K562 (cell line): ENCODE results near the gene KCNK7. TPM values are rescaled to one million over a fixed set of nuclear protein-coding genes. Genes with fewer than 3 reads are reported as not detected.

Experiments
- CSDE1 ChIP-seq, 2 experiments: fragments of 450-650 bp; IDR thresholded peaks; 2 replicates each; pipeline ENCODE4 v1.6.1; 2016; ENCODE audit warnings: mild to moderate bottlenecking in 1 of 2
- E2F3 ChIP-seq: fragments of 250-450 bp; sonication (Bioruptor Pico); IDR thresholded peaks from 2 replicates; pipeline ENCODE4 v1.4.0; 2020; ENCODE audit warnings: mild to moderate bottlenecking
- HSF4 ChIP-seq: fragments of 250-450 bp; sonication (Bioruptor Pico); IDR thresholded peaks from 2 replicates; pipeline ENCODE4 v2.1.2; 2022; ENCODE audit warnings: mild to moderate bottlenecking, moderate library complexity, borderline replicate concordance
- MEIS2 ChIP-seq: fragments of 450-650 bp; IDR thresholded peaks from 2 replicates; pipeline ENCODE4 v1.6.1; 2014; ENCODE audit warnings: mild to moderate bottlenecking; ENCODE audit not compliant: partially characterized antibody
- POLR2B ChIP-seq: fragments of 450-650 bp; IDR thresholded peaks from 2 replicates; pipeline ENCODE4 v1.6.1; 2018; ENCODE audit warnings: low read depth; ENCODE audit not compliant: partially characterized antibody
- TARDBP ChIP-seq: fragments of 450-650 bp; IDR thresholded peaks from 2 replicates; pipeline ENCODE4 v1.6.1; 2016
- XRCC4 ChIP-seq: IDR thresholded peaks from one replicate; pipeline ENCODE4 v1.6.1; 2011; ENCODE audit not compliant: insufficient read depth, insufficient read length; ENCODE audit errors: extremely low read depth
- ZKSCAN1 ChIP-seq: fragments of 150-350 bp; IDR thresholded peaks from 2 replicates; pipeline ENCODE4 v1.6.1; 2016; ENCODE audit warnings: low read depth, low read length
- ZNF41 ChIP-seq: fragments of 250-450 bp; sonication (Bioruptor Pico); conservative IDR thresholded peaks from 2 replicates; pipeline ENCODE4 v1.4.0; 2020; ENCODE audit warnings: mild to moderate bottlenecking
- ZNF589 ChIP-seq: fragments of 200-800 bp; sonication (Bioruptor generic); IDR thresholded peaks from 2 replicates; pipeline ENCODE4 v1.6.1; 2016; ENCODE audit warnings: low read depth, missing genetic modification characterization, missing compliant biosample characterization
- polyA plus RNA-seq, 8 experiments: library from polyadenylated mRNA; depleted of rRNA in 4 of 8; stranded (reverse) in 5 of 8; unstranded in 3 of 8; fragments of >200 nt; fragmentation: Nextera tagmentation in 2 of 8; fragmentation: Illumina TruSeq in 1 of 8; extraction: Ambion mirVana in 2 of 8; extraction: Trizol in 1 of 8; gene quantifications; 2 replicates each; pipeline versions ENCODE4 v1.2.1 to v1.2.3, GENCODE V29; 2011 to 2014; ENCODE audit warnings: inconsistent platforms in 1 of 8, missing spikeins in 1 of 8
- total RNA-seq, 7 experiments: library from RNA; depleted of rRNA in 6 of 7; stranded (reverse); fragments of >200 nt in 6 of 7; fragmentation: Illumina TruSeq in 2 of 7; extraction: Trizol in 2 of 7; gene quantifications; 2 replicates each; pipeline versions ENCODE4 v1.2.1 to v1.2.3, GENCODE V29; 2011 to 2021; ENCODE audit warnings: low replicate concordance in 1 of 7
- TF ChIP-seq, protein P1 (sequence below): fragments of 450-650 bp; formaldehyde crosslinking; IDR thresholded peaks from 2 replicates; pipeline ENCODE4 v1.4.0; 2022; ENCODE audit warnings: missing genetic modification characterization
- TF ChIP-seq, protein P2 (sequence below), 3 experiments: IDR thresholded peaks in 2 of 3; conservative IDR thresholded peaks in 1 of 3; 2 replicates each; pipeline ENCODE4 v1.5.1; 2011 to 2012; ENCODE audit warnings: low read length in 3 of 3, mild to moderate bottlenecking in 3 of 3, control low read depth in 2 of 3, improper control_type of control experiment in 1 of 3, inconsistent platforms in 1 of 3, low read depth in 1 of 3, mixed read lengths in 1 of 3, moderate library complexity in 1 of 3; ENCODE audit not compliant: insufficient read depth in 2 of 3
- TF ChIP-seq, protein P3 (sequence below): fragments of 450-650 bp; IDR thresholded peaks from 2 replicates; pipeline ENCODE4 v1.6.1; 2016; ENCODE audit warnings: mild to moderate bottlenecking, moderate library complexity

The KCNK7 gene
- total and polyA plus RNA-seq, 9 of the 15 experiments (the other 6 are each of a cell fraction or from before 2014, with no cell fraction given): 0.07 to 0.40 TPM; not detected in 7

DNA sequence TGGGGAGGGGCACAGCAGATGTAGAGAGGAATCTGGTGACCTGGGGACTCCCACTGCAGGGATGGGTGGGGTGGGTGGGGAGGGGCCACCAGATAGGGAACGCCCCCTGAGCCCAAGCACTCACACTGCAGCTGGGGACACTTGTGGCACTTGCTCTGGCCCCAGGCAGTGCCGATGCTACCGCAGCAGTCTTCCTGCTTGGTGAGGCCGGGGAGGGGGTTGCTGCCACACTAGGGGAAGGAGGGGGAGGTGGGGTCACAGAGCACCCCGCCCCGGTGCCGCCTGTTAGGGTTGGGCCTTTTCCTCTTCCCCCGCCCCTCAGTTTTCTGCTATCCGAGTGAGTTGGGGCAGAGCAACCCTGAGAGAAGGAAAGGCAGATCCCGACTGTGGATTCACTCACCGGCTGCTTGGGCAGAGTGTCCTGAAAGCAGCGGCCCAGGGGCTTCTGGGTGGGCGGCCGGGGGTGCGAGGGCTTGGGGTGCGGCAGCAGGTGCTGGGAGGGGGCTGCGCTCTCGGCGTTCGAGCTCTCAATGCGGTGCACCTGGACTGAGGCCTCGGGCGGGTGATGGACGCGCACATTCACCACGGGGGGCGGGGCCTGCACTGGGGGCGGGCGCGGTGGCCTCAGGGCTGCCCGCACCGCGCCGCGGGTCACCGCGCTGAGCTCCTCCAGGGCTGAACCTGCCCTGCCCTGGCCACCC lies 42.1 kb downstream of the KCNK7 start (continued):
- no peak for TF ChIP-seq ZNF589 (CRISPR knock-in tag)
- TF ChIP-seq POLR2B: no peak
- no peak for TF ChIP-seq ZNF41
- TF ChIP-seq E2F3 (CRISPR knock-in tag): no peak
- TF ChIP-seq, protein P1, sequence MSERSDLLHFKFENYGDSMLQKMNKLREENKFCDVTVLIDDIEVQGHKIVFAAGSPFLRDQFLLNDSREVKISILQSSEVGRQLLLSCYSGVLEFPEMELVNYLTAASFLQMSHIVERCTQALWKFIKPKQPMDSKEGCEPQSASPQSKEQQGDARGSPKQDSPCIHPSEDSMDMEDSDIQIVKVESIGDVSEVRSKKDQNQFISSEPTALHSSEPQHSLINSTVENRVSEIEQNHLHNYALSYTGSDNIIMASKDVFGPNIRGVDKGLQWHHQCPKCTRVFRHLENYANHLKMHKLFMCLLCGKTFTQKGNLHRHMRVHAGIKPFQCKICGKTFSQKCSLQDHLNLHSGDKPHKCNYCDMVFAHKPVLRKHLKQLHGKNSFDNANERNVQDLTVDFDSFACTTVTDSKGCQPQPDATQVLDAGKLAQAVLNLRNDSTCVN (CRISPR knock-in tag): no peak
- no peak for TF ChIP-seq CSDE1 (IDR thresholded peaks at IDR 0.05)
- no peak for TF ChIP-seq MEIS2
- no peak for TF ChIP-seq TARDBP
- TF ChIP-seq, protein P2, sequence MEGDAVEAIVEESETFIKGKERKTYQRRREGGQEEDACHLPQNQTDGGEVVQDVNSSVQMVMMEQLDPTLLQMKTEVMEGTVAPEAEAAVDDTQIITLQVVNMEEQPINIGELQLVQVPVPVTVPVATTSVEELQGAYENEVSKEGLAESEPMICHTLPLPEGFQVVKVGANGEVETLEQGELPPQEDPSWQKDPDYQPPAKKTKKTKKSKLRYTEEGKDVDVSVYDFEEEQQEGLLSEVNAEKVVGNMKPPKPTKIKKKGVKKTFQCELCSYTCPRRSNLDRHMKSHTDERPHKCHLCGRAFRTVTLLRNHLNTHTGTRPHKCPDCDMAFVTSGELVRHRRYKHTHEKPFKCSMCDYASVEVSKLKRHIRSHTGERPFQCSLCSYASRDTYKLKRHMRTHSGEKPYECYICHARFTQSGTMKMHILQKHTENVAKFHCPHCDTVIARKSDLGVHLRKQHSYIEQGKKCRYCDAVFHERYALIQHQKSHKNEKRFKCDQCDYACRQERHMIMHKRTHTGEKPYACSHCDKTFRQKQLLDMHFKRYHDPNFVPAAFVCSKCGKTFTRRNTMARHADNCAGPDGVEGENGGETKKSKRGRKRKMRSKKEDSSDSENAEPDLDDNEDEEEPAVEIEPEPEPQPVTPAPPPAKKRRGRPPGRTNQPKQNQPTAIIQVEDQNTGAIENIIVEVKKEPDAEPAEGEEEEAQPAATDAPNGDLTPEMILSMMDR (IDR thresholded peaks at IDR 0.05 in 2 of 3, conservative IDR thresholded peaks at IDR 0.05 in 1 of 3; ENCODE audit: insufficient read depth in 2 of 3, low read depth in 1 of 3, low read length in 3 of 3): no peak
- TF ChIP-seq, protein P3, sequence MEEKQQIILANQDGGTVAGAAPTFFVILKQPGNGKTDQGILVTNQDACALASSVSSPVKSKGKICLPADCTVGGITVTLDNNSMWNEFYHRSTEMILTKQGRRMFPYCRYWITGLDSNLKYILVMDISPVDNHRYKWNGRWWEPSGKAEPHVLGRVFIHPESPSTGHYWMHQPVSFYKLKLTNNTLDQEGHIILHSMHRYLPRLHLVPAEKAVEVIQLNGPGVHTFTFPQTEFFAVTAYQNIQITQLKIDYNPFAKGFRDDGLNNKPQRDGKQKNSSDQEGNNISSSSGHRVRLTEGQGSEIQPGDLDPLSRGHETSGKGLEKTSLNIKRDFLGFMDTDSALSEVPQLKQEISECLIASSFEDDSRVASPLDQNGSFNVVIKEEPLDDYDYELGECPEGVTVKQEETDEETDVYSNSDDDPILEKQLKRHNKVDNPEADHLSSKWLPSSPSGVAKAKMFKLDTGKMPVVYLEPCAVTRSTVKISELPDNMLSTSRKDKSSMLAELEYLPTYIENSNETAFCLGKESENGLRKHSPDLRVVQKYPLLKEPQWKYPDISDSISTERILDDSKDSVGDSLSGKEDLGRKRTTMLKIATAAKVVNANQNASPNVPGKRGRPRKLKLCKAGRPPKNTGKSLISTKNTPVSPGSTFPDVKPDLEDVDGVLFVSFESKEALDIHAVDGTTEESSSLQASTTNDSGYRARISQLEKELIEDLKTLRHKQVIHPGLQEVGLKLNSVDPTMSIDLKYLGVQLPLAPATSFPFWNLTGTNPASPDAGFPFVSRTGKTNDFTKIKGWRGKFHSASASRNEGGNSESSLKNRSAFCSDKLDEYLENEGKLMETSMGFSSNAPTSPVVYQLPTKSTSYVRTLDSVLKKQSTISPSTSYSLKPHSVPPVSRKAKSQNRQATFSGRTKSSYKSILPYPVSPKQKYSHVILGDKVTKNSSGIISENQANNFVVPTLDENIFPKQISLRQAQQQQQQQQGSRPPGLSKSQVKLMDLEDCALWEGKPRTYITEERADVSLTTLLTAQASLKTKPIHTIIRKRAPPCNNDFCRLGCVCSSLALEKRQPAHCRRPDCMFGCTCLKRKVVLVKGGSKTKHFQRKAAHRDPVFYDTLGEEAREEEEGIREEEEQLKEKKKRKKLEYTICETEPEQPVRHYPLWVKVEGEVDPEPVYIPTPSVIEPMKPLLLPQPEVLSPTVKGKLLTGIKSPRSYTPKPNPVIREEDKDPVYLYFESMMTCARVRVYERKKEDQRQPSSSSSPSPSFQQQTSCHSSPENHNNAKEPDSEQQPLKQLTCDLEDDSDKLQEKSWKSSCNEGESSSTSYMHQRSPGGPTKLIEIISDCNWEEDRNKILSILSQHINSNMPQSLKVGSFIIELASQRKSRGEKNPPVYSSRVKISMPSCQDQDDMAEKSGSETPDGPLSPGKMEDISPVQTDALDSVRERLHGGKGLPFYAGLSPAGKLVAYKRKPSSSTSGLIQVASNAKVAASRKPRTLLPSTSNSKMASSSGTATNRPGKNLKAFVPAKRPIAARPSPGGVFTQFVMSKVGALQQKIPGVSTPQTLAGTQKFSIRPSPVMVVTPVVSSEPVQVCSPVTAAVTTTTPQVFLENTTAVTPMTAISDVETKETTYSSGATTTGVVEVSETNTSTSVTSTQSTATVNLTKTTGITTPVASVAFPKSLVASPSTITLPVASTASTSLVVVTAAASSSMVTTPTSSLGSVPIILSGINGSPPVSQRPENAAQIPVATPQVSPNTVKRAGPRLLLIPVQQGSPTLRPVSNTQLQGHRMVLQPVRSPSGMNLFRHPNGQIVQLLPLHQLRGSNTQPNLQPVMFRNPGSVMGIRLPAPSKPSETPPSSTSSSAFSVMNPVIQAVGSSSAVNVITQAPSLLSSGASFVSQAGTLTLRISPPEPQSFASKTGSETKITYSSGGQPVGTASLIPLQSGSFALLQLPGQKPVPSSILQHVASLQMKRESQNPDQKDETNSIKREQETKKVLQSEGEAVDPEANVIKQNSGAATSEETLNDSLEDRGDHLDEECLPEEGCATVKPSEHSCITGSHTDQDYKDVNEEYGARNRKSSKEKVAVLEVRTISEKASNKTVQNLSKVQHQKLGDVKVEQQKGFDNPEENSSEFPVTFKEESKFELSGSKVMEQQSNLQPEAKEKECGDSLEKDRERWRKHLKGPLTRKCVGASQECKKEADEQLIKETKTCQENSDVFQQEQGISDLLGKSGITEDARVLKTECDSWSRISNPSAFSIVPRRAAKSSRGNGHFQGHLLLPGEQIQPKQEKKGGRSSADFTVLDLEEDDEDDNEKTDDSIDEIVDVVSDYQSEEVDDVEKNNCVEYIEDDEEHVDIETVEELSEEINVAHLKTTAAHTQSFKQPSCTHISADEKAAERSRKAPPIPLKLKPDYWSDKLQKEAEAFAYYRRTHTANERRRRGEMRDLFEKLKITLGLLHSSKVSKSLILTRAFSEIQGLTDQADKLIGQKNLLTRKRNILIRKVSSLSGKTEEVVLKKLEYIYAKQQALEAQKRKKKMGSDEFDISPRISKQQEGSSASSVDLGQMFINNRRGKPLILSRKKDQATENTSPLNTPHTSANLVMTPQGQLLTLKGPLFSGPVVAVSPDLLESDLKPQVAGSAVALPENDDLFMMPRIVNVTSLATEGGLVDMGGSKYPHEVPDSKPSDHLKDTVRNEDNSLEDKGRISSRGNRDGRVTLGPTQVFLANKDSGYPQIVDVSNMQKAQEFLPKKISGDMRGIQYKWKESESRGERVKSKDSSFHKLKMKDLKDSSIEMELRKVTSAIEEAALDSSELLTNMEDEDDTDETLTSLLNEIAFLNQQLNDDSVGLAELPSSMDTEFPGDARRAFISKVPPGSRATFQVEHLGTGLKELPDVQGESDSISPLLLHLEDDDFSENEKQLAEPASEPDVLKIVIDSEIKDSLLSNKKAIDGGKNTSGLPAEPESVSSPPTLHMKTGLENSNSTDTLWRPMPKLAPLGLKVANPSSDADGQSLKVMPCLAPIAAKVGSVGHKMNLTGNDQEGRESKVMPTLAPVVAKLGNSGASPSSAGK: no peak
- TF ChIP-seq ZKSCAN1: no peak
- TF ChIP-seq XRCC4: no peak
- TF ChIP-seq HSF4: no peak
